Brain microvascular endothelial cell (primary cell): ENCODE measurements around the gene ADI1.

Source experiments
- DNase-seq: peaks from one replicate; pipeline ENCODE4 v3.0.0-alpha.2; 2020
- H3K27ac ChIP-seq: fragments of 250-450 bp; sonication (Bioruptor Pico); 2 replicates; pipeline ENCODE4 v1.5.1; 2020; ENCODE audit warnings: mild to moderate bottlenecking, moderate library complexity
- H3K27me3 ChIP-seq: fragments of 250-450 bp; sonication (Bioruptor Pico); replicated peaks from 2 replicates; pipeline ENCODE4 v1.5.1; 2020; ENCODE audit warnings: mild to moderate bottlenecking
- H3K36me3 ChIP-seq: fragments of 250-450 bp; sonication (Bioruptor Pico); replicated peaks from 2 replicates; pipeline ENCODE4 v1.5.1; 2020; ENCODE audit warnings: mild to moderate bottlenecking
- H3K4me3 ChIP-seq: 2 replicates; pipeline ENCODE4 v1.5.1; 2011; ENCODE audit warnings: low read depth, mild to moderate bottlenecking, control low read depth, low read length, moderate library complexity
- CTCF ChIP-seq: IDR thresholded peaks from 2 replicates; pipeline ENCODE4 v1.5.1; 2011; ENCODE audit warnings: low read depth, mild to moderate bottlenecking, moderate library complexity, low read length, control low read depth, inconsistent platforms; ENCODE audit errors: missing control alignments
- in situ Hi-C: cut with HindIII; loops from 2 replicates; pipeline ENCODE4 v1.10.0; 2017; ENCODE audit warnings: low sequenced_read_pairs, low pct_ligation_motif_present

The ADI1 gene

GRCh38 chr2:3482363-3482821 is 36.9 kb downstream of the ADI1 start:
- H3K27ac ChIP-seq: no peak overlapping the region
- no peak for DNase-seq
- no peak overlapping the region for H3K4me3 ChIP-seq
- H3K36me3 ChIP-seq: peaks cover 6% of the 10 kb centered on the region
- H3K27me3 ChIP-seq: no peaks in the 10 kb centered on the region
- TF ChIP-seq CTCF: no peak
- in situ Hi-C loops: no loop called here

- in situ Hi-C loops: no loop called here
- Histone ChIP-seq H3K27ac (no peak overlapping the region), H3K27me3 (no peaks in the 10 kb centered on the region), H3K36me3 (peaks cover 6% of the 10 kb centered on the region), H3K4me3 (no peak overlapping the region)
- TF ChIP-seq CTCF: no peak
- DNase-seq: no peak
These were observed 37.5 kb downstream of the ADI1 start for GRCh38 chr2:3481736-3482362.

- in situ Hi-C loops: no loop called here
- Histone ChIP-seq H3K27ac (no peak overlapping the region), H3K27me3 (no peaks in the 10 kb centered on the region), H3K36me3 (peaks cover 9% of the 10 kb centered on the region), H3K4me3 (no peak overlapping the region)
- no peak for TF ChIP-seq CTCF
- DNase-seq: no peak
These were observed 38.3 kb downstream of the ADI1 start for GRCh38 chr2:3481011-3481400.

- H3K36me3 ChIP-seq: peaks cover 11% of the 10 kb centered on the region
- in situ Hi-C loops: no loop called here
- no peaks in the 10 kb centered on the region for H3K27me3 ChIP-seq
- no peak for TF ChIP-seq CTCF
- H3K4me3 ChIP-seq: no peak overlapping the region
- H3K27ac ChIP-seq: no peak overlapping the region
- no peak for DNase-seq
These were observed 38.9 kb downstream of the ADI1 start for GRCh38 chr2:3480352-3481010.

GRCh38 chr2:3479430-3480320 is 39.7 kb downstream of the ADI1 start:
- TF ChIP-seq CTCF: no peak
- Histone ChIP-seq H3K4me3 (no peak overlapping the region), H3K27me3 (no peaks in the 10 kb centered on the region), H3K36me3 (peaks cover 11% of the 10 kb centered on the region), H3K27ac (no peak overlapping the region)
- in situ Hi-C loops: no loop called here
- DNase-seq: no peak
